ENCODE measurements around the gene LZTFL1. TPM values are rescaled to one million over a fixed set of nuclear protein-coding genes. Genes with fewer than 3 reads are reported as not detected.

Gene LZTFL1
- total RNA-seq, 2 donors from 2014 or later, result 23.2 to 28.9 TPM

- no peaks in the 10 kb centered on the region for H3K4me1 ChIP-seq (replicated peaks)
- intact Hi-C loops (cut with DNase I), result no loop called here
- no peak for DNase-seq (ENCODE audit: low spot score)
- H3K36me3 ChIP-seq, result no peaks in the 10 kb centered on the region
- no peak overlapping the region for H3K27ac ChIP-seq
- no peaks in the 10 kb centered on the region for H3K9me3 ChIP-seq
- no peak for TF ChIP-seq CTCF (IDR thresholded peaks at IDR 0.05)
- TF ChIP-seq POLR2AphosphoS5 (IDR thresholded peaks at IDR 0.05), result no peak
- 61% methylated on average over 10 of the region's 10 CpGs for WGBS
- H3K4me3 ChIP-seq, result no peak overlapping the region
- H3K27me3 ChIP-seq (replicated peaks; ENCODE audit: insufficient read depth), result no peaks in the 10 kb centered on the region
Measured at GRCh38 chr3:45807681-45808540, 34.0 kb downstream of the LZTFL1 start.

GRCh38 chr3:45807133-45807532, 34.8 kb downstream of the LZTFL1 start:
- Histone ChIP-seq H3K27ac (no peak overlapping the region), H3K9me3 (no peaks in the 10 kb centered on the region), H3K27me3 (replicated peaks; ENCODE audit: insufficient read depth) (no peaks in the 10 kb centered on the region), H3K4me1 (replicated peaks) (no peaks in the 10 kb centered on the region), H3K36me3 (no peaks in the 10 kb centered on the region), H3K4me3 (no peak overlapping the region)
- intact Hi-C loops (cut with DNase I), result no loop called here
- 95% methylated on average over 3 of the region's 3 CpGs for whole genome bisulfite sequencing
- TF ChIP-seq POLR2A (IDR thresholded peaks at IDR 0.05) (no peak), POLR2AphosphoS5 (IDR thresholded peaks at IDR 0.05) (no peak), CTCF (IDR thresholded peaks at IDR 0.05) (no peak)
- DNase-seq (ENCODE audit: low spot score), result no peak

GRCh38 chr3:45806072-45806471, 35.8 kb downstream of the LZTFL1 start:
- TF ChIP-seq POLR2AphosphoS5 (IDR thresholded peaks at IDR 0.05) (no peak), CTCF (IDR thresholded peaks at IDR 0.05) (no peak), POLR2A (IDR thresholded peaks at IDR 0.05) (no peak)
- Histone ChIP-seq H3K27ac (no peak overlapping the region), H3K36me3 (no peaks in the 10 kb centered on the region), H3K27me3 (replicated peaks; ENCODE audit: insufficient read depth) (no peaks in the 10 kb centered on the region), H3K9me3 (no peaks in the 10 kb centered on the region), H3K4me3 (no peak overlapping the region), H3K4me1 (replicated peaks) (no peaks in the 10 kb centered on the region)
- 62% methylated on average over 3 of the region's 3 CpGs for WGBS
- no peak for DNase-seq (ENCODE audit: low spot score)
- intact Hi-C loops (cut with DNase I), result no loop called here

GRCh38 chr3:45803252-45803935, 38.5 kb downstream of the LZTFL1 start:
- no peak overlapping the region for H3K4me3 ChIP-seq
- H3K9me3 ChIP-seq, result no peaks in the 10 kb centered on the region
- TF ChIP-seq POLR2AphosphoS5 (IDR thresholded peaks at IDR 0.05) (no peak), CTCF (IDR thresholded peaks at IDR 0.05) (no peak), POLR2A (IDR thresholded peaks at IDR 0.05) (no peak)
- H3K4me1 ChIP-seq (replicated peaks), result no peaks in the 10 kb centered on the region
- DNase-seq (ENCODE audit: low spot score), result no peak
- no peaks in the 10 kb centered on the region for H3K27me3 ChIP-seq (replicated peaks; ENCODE audit: insufficient read depth)
- intact Hi-C loops (cut with DNase I), result no loop called here
- no peak overlapping the region for H3K27ac ChIP-seq
- WGBS, result 92% methylated on average over 5 of the region's 5 CpGs
- H3K36me3 ChIP-seq, result no peaks in the 10 kb centered on the region
